ENCODE data around the gene FANCC. TPM values are rescaled to one million over a fixed set of nuclear protein-coding genes. Genes with fewer than 3 reads are reported as not detected.

The FANCC gene
- total RNA-seq, 4 donors from 2014 or later, result 2.2 to 9.3 (median 6.5) TPM

DNA sequence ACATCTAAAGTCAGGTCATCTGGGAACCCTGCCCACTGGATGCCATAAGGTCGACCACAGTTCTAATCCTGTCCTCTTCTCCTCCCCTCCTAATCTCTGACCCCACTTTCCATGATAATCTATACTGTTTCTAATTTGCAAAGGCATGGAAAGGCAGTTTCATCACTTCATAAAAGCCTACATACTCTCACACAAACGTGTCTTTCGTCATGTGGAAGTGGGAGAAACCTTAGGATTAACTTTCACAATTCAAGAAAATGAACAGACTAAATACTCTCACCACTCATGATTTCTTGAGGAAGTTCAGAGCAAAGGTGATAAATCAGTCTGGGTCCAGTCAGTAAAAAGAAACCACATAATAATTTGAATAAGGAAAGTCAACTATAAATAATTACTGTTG, 5.5 kb downstream of the FANCC start:
- Histone ChIP-seq H3K27me3 (no peaks in the 10 kb centered on the region), H3K27ac (no peak overlapping the region), H3K36me3 (no peaks in the 10 kb centered on the region), H3K4me3 (no peak overlapping the region), H3K4me1 (peaks cover 4 to 36% (median 11%) of the 10 kb centered on the region in 3 donors), H3K9me3 (no peaks in the 10 kb centered on the region)
- intact Hi-C loops (cut with DNase I), result no loop called here
- no peak for TF ChIP-seq POLR2A (IDR thresholded peaks at IDR 0.05)
- TF ChIP-seq, protein P1, sequence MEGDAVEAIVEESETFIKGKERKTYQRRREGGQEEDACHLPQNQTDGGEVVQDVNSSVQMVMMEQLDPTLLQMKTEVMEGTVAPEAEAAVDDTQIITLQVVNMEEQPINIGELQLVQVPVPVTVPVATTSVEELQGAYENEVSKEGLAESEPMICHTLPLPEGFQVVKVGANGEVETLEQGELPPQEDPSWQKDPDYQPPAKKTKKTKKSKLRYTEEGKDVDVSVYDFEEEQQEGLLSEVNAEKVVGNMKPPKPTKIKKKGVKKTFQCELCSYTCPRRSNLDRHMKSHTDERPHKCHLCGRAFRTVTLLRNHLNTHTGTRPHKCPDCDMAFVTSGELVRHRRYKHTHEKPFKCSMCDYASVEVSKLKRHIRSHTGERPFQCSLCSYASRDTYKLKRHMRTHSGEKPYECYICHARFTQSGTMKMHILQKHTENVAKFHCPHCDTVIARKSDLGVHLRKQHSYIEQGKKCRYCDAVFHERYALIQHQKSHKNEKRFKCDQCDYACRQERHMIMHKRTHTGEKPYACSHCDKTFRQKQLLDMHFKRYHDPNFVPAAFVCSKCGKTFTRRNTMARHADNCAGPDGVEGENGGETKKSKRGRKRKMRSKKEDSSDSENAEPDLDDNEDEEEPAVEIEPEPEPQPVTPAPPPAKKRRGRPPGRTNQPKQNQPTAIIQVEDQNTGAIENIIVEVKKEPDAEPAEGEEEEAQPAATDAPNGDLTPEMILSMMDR (IDR thresholded peaks at IDR 0.05), result no peak
- DNase-seq, result no peak
- 47 to 52% methylated on average over 3 of the region's 3 CpGs for WGBS, 2 donors

DNA sequence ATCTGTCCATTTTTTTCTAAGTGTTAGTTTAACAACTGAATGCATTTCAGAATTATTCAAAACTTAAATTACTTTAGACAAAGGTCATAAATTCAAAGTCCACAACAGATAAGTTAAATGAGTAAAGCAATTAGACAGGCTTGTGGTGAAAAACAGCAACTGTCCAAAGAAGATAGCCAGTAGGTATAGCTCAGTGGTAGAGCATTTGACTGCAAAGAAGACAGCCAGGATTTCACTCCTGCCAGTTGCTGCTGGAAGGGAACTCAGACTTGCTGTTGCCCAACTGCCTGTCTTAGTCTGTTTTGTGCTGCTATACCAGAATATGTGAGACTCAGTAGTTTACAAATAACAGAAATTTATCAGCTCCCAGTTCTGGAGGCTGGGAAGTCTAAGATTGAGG, 10.0 kb downstream of the FANCC start:
- Histone ChIP-seq H3K27ac (no peak overlapping the region), H3K27me3 (no peaks in the 10 kb centered on the region), H3K9me3 (no peaks in the 10 kb centered on the region), H3K36me3 (no peaks in the 10 kb centered on the region), H3K4me1 (peaks cover 0 to 20% (median 3%) of the 10 kb centered on the region in 3 donors), H3K4me3 (no peak overlapping the region)
- intact Hi-C loops (cut with DNase I), result no loop called here
- no peak for DNase-seq
- no peak for TF ChIP-seq POLR2A (IDR thresholded peaks at IDR 0.05)
- TF ChIP-seq, protein P1 (IDR thresholded peaks at IDR 0.05), result no peak

DNA sequence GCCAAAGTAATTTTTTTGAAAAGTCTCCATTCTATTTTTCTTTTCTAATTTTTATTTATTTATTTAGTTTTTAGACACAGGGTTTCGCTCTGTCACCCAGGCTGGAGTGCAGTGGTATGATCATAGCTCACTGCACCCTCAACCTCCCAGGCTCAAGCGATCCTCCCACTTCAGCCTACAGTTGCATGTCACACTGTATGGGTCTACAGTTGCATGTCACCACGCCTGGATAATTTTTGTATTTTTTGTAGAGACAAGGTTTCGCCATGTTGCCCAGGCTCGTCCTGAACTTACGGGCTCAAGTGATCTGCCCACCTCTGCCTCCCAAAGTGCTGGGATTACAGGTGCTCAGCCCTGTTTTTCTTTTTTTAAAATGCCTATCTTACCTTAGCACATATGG, 10.7 kb downstream of the FANCC start:
- Histone ChIP-seq H3K9me3 (no peaks in the 10 kb centered on the region), H3K27ac (no peak overlapping the region), H3K4me1 (peaks cover 0 to 16% (median 3%) of the 10 kb centered on the region in 3 donors), H3K4me3 (no peak overlapping the region), H3K36me3 (no peaks in the 10 kb centered on the region), H3K27me3 (no peaks in the 10 kb centered on the region)
- intact Hi-C loops (cut with DNase I), result no loop called here
- TF ChIP-seq, protein P1 (IDR thresholded peaks at IDR 0.05), result no peak
- TF ChIP-seq POLR2A (IDR thresholded peaks at IDR 0.05), result no peak
- WGBS, 2 donors, result 87 to 93% methylated on average over 6 of the region's 6 CpGs
- no peak for DNase-seq

DNA sequence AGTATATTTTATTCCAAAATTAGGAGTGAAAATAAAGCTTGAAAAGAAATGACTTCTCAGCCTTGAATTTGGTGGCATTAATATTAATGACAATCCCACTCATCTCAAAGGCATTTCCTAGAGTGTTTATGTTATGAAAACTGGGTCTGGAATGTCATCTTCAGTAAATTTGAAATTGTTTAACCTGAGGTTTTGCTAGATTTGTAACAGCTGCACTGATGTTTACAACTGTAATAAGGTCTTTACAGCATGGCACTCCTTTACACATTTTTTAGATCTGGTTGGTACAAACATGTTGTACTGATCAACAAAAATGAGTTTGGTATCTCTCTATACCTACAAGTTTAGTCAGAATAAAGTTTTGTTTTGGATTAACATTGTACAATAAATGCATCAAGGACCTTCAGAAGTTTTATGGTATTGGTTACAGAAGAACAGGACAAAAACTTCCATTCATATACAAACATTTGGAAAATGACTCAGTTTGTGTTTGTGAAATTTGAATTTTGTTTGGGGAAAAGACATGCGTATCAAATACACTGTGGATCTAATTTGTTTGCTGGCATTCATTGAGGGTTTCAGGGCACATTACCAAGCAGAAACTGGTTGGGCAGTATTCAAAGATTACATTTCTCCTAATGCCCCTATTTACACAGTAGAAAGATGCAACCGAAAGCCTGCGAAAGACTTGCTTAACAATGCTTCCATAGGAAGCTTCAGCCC, 11.6 kb downstream of the FANCC start:
- TF ChIP-seq, protein P1 (IDR thresholded peaks at IDR 0.05), result no peak
- no peak for TF ChIP-seq POLR2A (IDR thresholded peaks at IDR 0.05)
- H3K27me3 ChIP-seq, result no peaks in the 10 kb centered on the region
- H3K9me3 ChIP-seq, result no peaks in the 10 kb centered on the region
- H3K36me3 ChIP-seq, result no peaks in the 10 kb centered on the region
- no peak overlapping the region for H3K4me3 ChIP-seq
- H3K4me1 ChIP-seq, result peaks cover 0 to 16% (median 3%) of the 10 kb centered on the region in 3 donors
- H3K27ac ChIP-seq, result peak overlapping the region in 1 of 4 donors; percentile 3
- DNase-seq, result no peak
- intact Hi-C loops (cut with DNase I), result no loop called here
- WGBS, 2 donors, result 56 to 69% methylated on average over 3 of the region's 3 CpGs

DNA sequence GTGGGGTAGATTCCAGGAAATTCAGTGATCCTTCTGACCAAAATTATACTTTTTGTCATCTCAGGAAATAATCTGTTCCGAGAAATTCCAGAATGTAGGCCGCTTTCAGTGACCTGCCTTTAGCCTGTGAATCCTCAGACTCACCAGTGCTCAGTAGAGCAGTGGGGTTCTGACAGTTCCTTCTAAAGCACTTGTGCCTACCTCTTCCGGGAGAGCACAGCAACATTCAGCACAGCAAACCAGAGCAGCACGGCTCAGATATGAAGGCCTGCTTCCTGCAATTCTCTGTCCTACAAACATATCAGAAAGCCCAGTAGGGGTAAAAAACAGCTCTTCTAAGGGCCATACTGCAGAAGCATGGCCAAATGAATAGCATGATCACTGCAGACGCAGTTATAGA, 15.0 kb downstream of the FANCC start:
- 82 to 83% methylated on average over 3 to 4 of the region's 5 CpGs for WGBS, 2 donors
- H3K4me1 ChIP-seq, result peaks cover 0 to 16% (median 3%) of the 10 kb centered on the region in 3 donors
- no peaks in the 10 kb centered on the region for H3K27me3 ChIP-seq
- TF ChIP-seq, protein P1 (IDR thresholded peaks at IDR 0.05), result no peak
- TF ChIP-seq POLR2A (IDR thresholded peaks at IDR 0.05), result no peak
- intact Hi-C loops (cut with DNase I), result no loop called here
- no peak for DNase-seq
- H3K36me3 ChIP-seq, result no peaks in the 10 kb centered on the region
- no peak overlapping the region for H3K4me3 ChIP-seq
- H3K27ac ChIP-seq, result no peak overlapping the region
- H3K9me3 ChIP-seq, result no peaks in the 10 kb centered on the region
